Gastrocnemius medialis (tissue), 4 donors: ENCODE measurements around the gene PNCK.

ENCODE experiments used
- POLR2A ChIP-seq, 2 donors: fragments of 450-650 bp; IDR thresholded peaks; one replicate each; pipeline ENCODE4 v1.6.1; 2017; ENCODE audit warnings: antibody characterized with exemption in 2 of 2, mild to moderate bottlenecking in 2 of 2, moderate library complexity in 2 of 2
- TF ChIP-seq, protein P1 (sequence below), 5 experiments: fragments of 450-650 bp in 3 of 5; fragments of 200-600 bp in 2 of 5; sonication (generic) in 2 of 5; IDR thresholded peaks in 4 of 5; conservative IDR thresholded peaks in 1 of 5; 1 replicate in 4 of 5; 2 replicates in 1 of 5; pipeline ENCODE4 v1.5.1; 2016 to 2019; ENCODE audit warnings: antibody characterized with exemption in 5 of 5, mild to moderate bottlenecking in 3 of 5, moderate library complexity in 3 of 5

DNA sequence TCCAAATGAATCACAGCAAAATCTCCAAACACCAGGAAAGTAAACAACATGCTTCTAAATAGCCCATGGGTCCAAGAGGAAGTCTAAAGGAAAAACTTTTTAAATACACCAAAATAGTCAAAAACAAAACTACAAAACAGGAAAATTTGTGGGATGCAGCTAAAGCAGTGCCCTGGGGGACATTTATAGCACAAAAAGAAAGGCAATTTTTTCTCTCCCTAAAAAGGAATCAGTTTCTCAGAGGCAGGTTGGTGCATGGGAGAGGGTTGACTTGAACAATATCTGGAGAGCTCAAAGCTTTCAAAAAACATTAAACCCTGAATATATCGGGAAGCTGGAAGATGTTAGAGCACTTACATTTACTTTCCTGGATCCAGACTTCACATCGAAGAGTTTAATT lies 42.3 kb downstream of the PNCK start:
- no peak for TF ChIP-seq POLR2A (IDR thresholded peaks at IDR 0.05)
- TF ChIP-seq, protein P1, sequence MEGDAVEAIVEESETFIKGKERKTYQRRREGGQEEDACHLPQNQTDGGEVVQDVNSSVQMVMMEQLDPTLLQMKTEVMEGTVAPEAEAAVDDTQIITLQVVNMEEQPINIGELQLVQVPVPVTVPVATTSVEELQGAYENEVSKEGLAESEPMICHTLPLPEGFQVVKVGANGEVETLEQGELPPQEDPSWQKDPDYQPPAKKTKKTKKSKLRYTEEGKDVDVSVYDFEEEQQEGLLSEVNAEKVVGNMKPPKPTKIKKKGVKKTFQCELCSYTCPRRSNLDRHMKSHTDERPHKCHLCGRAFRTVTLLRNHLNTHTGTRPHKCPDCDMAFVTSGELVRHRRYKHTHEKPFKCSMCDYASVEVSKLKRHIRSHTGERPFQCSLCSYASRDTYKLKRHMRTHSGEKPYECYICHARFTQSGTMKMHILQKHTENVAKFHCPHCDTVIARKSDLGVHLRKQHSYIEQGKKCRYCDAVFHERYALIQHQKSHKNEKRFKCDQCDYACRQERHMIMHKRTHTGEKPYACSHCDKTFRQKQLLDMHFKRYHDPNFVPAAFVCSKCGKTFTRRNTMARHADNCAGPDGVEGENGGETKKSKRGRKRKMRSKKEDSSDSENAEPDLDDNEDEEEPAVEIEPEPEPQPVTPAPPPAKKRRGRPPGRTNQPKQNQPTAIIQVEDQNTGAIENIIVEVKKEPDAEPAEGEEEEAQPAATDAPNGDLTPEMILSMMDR (IDR thresholded peaks at IDR 0.05 in 4 of 5, conservative IDR thresholded peaks at IDR 0.05 in 1 of 5) = no peak
